ENCODE measurements around the gene CDH12.
"Not testable (repeated sequence)": the region's sequence is repeated elsewhere in the genome, so short reads cannot be mapped to it uniquely, and the experiment has no call there.

- not testable (repeated sequence) for TF ChIP-seq POLR2AphosphoS5 (IDR thresholded peaks at IDR 0.05; ENCODE audit: insufficient read depth, low read depth, low read length); FOS (IDR thresholded peaks at IDR 0.05; ENCODE audit: borderline replicate concordance, insufficient read depth, low read length); EZH2 (IDR thresholded peaks at IDR 0.05; ENCODE audit: borderline replicate concordance, low read depth, low read length, severe bottlenecking); MYC (IDR thresholded peaks at IDR 0.05; ENCODE audit: low read depth, low read length); POLR2A (IDR thresholded peaks at IDR 0.05; ENCODE audit: low read depth, low read length); MAX (IDR thresholded peaks at IDR 0.05; ENCODE audit: insufficient read depth, insufficient read length); JUN (IDR thresholded peaks at IDR 0.05; ENCODE audit: borderline replicate concordance, insufficient read depth, insufficient read length, low read depth); GATA2 (IDR thresholded peaks at IDR 0.05; ENCODE audit: insufficient read depth, insufficient read length, low read depth, low read length)
- peak in 1 of 2 donors; percentile 27 for TF ChIP-seq CTCF (IDR thresholded peaks at IDR 0.05; ENCODE audit: extremely low read depth in 1 of 2, insufficient read depth in 1 of 2, low read depth in 1 of 2, low read length in 2 of 2)
Observed at GRCh38 chr5:22213703-22214495, 639.2 kb downstream of the CDH12 start.

Data from endothelial cell of umbilical vein (primary cell).